ENCODE results near the gene KHDRBS2.

- TF ChIP-seq CTCF (IDR thresholded peaks at IDR 0.05) (no peak), POLR2A (IDR thresholded peaks at IDR 0.05) (no peak)
Observed at GRCh38 chr6:61745994-61746393, 540.0 kb downstream of the KHDRBS2 start.
